K562 (cell line): ENCODE results near the gene ABCD3. TPM values are rescaled to one million over a fixed set of nuclear protein-coding genes. Genes with fewer than 3 reads are reported as not detected.

Experiments used
- DACH1 ChIP-seq: fragments of 450-650 bp; IDR thresholded peaks from 2 replicates; pipeline ENCODE4 v1.6.1; 2018; ENCODE audit not compliant: partially characterized antibody
- FOXM1 ChIP-seq, 2 experiments: fragments of 450-650 bp in 1 of 2; sonication (generic) in 1 of 2; formaldehyde crosslinking in 1 of 2; IDR thresholded peaks; 2 replicates each; pipeline versions ENCODE4 v1.6.1 to v1.9.0; 2017 to 2022; ENCODE audit warnings: low read depth in 2 of 2, mild to moderate bottlenecking in 2 of 2, missing genetic modification reagents in 1 of 2, moderate library complexity in 1 of 2
- MCM7 ChIP-seq, 2 experiments: fragments of 450-650 bp; IDR thresholded peaks; 2 replicates each; pipeline ENCODE4 v1.6.1; 2016 to 2018
- POLR2G ChIP-seq: fragments of 200-400 bp; formaldehyde crosslinking; IDR thresholded peaks from 2 replicates; pipeline ENCODE4 v1.6.1; 2017; ENCODE audit warnings: low read depth, mild to moderate bottlenecking, antibody characterized with exemption, low read length, moderate library complexity
- PTRF ChIP-seq: fragments of 450-650 bp; IDR thresholded peaks from 2 replicates; pipeline ENCODE4 v1.6.1; 2016; ENCODE audit warnings: mild to moderate bottlenecking, missing genetic modification characterization, missing compliant biosample characterization
- RBM22 ChIP-seq: fragments of 200-400 bp; formaldehyde crosslinking; IDR thresholded peaks from 2 replicates; pipeline ENCODE4 v1.6.1; 2018; ENCODE audit warnings: low read length, low read depth; ENCODE audit not compliant: poor library complexity, severe bottlenecking
- RNF2 ChIP-seq: sonication (generic); IDR thresholded peaks from 2 replicates; pipeline ENCODE4 v1.6.1; 2016
- polyA plus RNA-seq, 8 experiments: library from polyadenylated mRNA; depleted of rRNA in 4 of 8; stranded (reverse) in 5 of 8; unstranded in 3 of 8; fragments of >200 nt; fragmentation: Nextera tagmentation in 2 of 8; fragmentation: Illumina TruSeq in 1 of 8; extraction: Ambion mirVana in 2 of 8; extraction: Trizol in 1 of 8; gene quantifications; 2 replicates each; pipeline versions ENCODE4 v1.2.1 to v1.2.3, GENCODE V29; 2011 to 2014; ENCODE audit warnings: inconsistent platforms in 1 of 8, missing spikeins in 1 of 8
- total RNA-seq, 7 experiments: library from RNA; depleted of rRNA in 6 of 7; stranded (reverse); fragments of >200 nt in 6 of 7; fragmentation: Illumina TruSeq in 2 of 7; extraction: Trizol in 2 of 7; gene quantifications; 2 replicates each; pipeline versions ENCODE4 v1.2.1 to v1.2.3, GENCODE V29; 2011 to 2021; ENCODE audit warnings: low replicate concordance in 1 of 7
- TF ChIP-seq, protein P1 (sequence below), 2 experiments: IDR thresholded peaks in 1 of 2; conservative IDR thresholded peaks in 1 of 2; 2 replicates each; pipeline ENCODE4 v1.6.1; 2016; ENCODE audit warnings: low read depth in 2 of 2, mild to moderate bottlenecking in 1 of 2, missing compliant biosample characterization in 1 of 2, missing genetic modification characterization in 1 of 2, moderate library complexity in 1 of 2
- TF ChIP-seq, protein P2 (sequence below): fragments of 450-650 bp; formaldehyde crosslinking; IDR thresholded peaks from 2 replicates; pipeline ENCODE4 v1.4.0; 2020; ENCODE audit warnings: mild to moderate bottlenecking
- TF ChIP-seq, protein P3 (sequence below), 2 experiments: fragments of 200-800 bp in 1 of 2; sonication (Bioruptor generic) in 1 of 2; sonication (generic) in 1 of 2; formaldehyde crosslinking in 1 of 2; IDR thresholded peaks in 1 of 2; conservative IDR thresholded peaks in 1 of 2; 2 replicates each; pipeline versions ENCODE4 v1.5.0 to v1.6.1; 2016 to 2020; ENCODE audit warnings: missing compliant biosample characterization in 1 of 2, missing genetic modification characterization in 1 of 2, missing genetic modification reagents in 1 of 2
- TF ChIP-seq, protein P4 (sequence below), 3 experiments: fragments of 200-800 bp in 1 of 3; sonication (Bioruptor generic) in 1 of 3; sonication (generic) in 1 of 3; formaldehyde crosslinking in 1 of 3; IDR thresholded peaks; 2 replicates each; pipeline versions ENCODE4 v1.6.1 to v1.8.0; 2016 to 2022; ENCODE audit warnings: mild to moderate bottlenecking in 2 of 3, missing compliant biosample characterization in 2 of 3, missing genetic modification characterization in 2 of 3, missing genetic modification reagents in 1 of 3

The ABCD3 gene
- total and polyA plus RNA-seq, 9 of the 15 experiments (the other 6 are each of a cell fraction or from before 2014, with no cell fraction given), result 11.0 to 30.7 (median 15.5) TPM

DNA sequence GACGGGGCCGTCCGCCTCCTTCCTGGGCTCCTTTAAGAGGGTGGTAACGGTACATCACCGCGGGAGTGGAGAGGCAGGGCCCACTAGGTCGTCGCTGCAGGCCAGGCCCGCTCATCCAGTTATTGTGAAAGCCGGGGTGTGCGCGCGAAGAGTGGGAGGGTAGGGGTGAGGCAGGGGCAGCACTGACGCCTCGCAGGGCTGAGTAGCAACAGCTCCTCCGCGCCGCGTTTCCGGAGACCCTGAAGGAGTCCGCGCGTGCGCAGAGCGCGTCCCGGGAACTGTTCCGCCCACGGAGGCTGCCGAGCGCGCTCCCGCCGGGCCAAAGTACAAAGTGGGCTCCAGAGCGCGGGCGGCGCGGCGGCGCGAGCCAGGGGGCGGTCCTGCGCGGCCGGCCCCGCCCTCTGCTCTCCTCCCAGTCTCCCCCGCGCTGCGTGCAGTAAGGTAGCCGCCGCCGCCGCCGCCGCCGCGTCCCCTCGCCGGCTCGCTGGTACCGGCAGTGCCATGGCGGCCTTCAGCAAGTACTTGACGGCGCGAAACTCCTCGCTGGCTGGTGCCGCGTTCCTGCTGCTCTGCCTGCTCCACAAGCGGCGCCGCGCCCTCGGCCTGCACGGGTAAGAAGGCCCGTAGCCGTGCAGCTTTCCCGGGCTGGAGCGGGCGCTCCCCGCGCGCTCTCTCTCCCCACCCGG is at the start of gene ABCD3 (continued):
- TF ChIP-seq, protein P1, sequence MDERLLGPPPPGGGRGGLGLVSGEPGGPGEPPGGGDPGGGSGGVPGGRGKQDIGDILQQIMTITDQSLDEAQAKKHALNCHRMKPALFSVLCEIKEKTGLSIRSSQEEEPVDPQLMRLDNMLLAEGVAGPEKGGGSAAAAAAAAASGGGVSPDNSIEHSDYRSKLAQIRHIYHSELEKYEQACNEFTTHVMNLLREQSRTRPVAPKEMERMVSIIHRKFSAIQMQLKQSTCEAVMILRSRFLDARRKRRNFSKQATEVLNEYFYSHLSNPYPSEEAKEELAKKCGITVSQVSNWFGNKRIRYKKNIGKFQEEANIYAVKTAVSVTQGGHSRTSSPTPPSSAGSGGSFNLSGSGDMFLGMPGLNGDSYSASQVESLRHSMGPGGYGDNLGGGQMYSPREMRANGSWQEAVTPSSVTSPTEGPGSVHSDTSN (CRISPR knock-in tag; IDR thresholded peaks at IDR 0.05; ENCODE audit: low read depth), result no peak
- TF ChIP-seq, protein P1 (tag; conservative IDR thresholded peaks at IDR 0.05; ENCODE audit: low read depth), result no peak
- TF ChIP-seq DACH1 (no peak), MCM7 (IDR thresholded peaks at IDR 0.05) (no peak), FOXM1 (IDR thresholded peaks at IDR 0.05; ENCODE audit: low read depth) (no peak), FOXM1 (CRISPR knock-in tag; IDR thresholded peaks at IDR 0.05; ENCODE audit: low read depth) (no peak; the same call in 1 of the 2 replicates), RBM22 (no peak), POLR2G (peak; percentile 90), PTRF (tag) (no peak), RNF2 (peak; percentile 66)
- TF ChIP-seq, protein P2, sequence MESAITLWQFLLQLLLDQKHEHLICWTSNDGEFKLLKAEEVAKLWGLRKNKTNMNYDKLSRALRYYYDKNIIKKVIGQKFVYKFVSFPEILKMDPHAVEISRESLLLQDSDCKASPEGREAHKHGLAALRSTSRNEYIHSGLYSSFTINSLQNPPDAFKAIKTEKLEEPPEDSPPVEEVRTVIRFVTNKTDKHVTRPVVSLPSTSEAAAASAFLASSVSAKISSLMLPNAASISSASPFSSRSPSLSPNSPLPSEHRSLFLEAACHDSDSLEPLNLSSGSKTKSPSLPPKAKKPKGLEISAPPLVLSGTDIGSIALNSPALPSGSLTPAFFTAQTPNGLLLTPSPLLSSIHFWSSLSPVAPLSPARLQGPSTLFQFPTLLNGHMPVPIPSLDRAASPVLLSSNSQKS (CRISPR knock-in tag), result no peak
- TF ChIP-seq, protein P3, sequence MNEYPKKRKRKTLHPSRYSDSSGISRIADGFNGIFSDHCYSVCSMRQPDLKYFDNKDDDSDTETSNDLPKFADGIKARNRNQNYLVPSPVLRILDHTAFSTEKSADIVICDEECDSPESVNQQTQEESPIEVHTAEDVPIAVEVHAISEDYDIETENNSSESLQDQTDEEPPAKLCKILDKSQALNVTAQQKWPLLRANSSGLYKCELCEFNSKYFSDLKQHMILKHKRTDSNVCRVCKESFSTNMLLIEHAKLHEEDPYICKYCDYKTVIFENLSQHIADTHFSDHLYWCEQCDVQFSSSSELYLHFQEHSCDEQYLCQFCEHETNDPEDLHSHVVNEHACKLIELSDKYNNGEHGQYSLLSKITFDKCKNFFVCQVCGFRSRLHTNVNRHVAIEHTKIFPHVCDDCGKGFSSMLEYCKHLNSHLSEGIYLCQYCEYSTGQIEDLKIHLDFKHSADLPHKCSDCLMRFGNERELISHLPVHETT (CRISPR knock-in tag; conservative IDR thresholded peaks at IDR 0.05 in 1 of 2, IDR thresholded peaks at IDR 0.05 in 1 of 2), result peak in 1 of 2 experiments; percentile 63; a peak in 1 of 4 replicates
- TF ChIP-seq, protein P4, sequence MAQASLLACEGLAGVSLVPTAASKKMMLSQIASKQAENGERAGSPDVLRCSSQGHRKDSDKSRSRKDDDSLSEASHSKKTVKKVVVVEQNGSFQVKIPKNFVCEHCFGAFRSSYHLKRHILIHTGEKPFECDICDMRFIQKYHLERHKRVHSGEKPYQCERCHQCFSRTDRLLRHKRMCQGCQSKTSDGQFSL (CRISPR knock-in tag; IDR thresholded peaks at IDR 0.05), result no peak
- TF ChIP-seq, protein P4 (tag; IDR thresholded peaks at IDR 0.05), result no peak
